ENCODE data around the gene CTNND2.

DNA sequence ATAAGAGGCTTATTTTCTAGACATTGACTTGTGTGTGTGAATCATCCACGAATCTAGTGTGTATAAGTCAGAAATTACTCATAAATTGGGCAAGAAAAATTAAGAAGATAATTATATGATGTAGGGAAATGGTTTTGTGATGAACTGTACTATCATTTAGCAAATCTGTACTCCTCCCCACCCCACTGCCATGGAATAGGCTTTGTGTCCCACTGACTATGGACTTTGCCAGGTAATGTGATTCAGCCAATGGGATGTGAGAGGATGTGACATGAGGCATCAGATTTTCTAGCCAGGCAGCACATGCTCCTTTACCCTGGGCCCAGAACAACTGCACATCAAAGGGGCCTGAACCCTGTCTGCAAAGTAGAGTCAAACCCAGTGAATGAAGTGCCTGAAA, 406.6 kb downstream of the CTNND2 start:
- TF ChIP-seq, protein P1, sequence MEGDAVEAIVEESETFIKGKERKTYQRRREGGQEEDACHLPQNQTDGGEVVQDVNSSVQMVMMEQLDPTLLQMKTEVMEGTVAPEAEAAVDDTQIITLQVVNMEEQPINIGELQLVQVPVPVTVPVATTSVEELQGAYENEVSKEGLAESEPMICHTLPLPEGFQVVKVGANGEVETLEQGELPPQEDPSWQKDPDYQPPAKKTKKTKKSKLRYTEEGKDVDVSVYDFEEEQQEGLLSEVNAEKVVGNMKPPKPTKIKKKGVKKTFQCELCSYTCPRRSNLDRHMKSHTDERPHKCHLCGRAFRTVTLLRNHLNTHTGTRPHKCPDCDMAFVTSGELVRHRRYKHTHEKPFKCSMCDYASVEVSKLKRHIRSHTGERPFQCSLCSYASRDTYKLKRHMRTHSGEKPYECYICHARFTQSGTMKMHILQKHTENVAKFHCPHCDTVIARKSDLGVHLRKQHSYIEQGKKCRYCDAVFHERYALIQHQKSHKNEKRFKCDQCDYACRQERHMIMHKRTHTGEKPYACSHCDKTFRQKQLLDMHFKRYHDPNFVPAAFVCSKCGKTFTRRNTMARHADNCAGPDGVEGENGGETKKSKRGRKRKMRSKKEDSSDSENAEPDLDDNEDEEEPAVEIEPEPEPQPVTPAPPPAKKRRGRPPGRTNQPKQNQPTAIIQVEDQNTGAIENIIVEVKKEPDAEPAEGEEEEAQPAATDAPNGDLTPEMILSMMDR (IDR thresholded peaks at IDR 0.05 in 4 of 5, conservative IDR thresholded peaks at IDR 0.05 in 1 of 5) = no peak
- no peak for TF ChIP-seq POLR2A (IDR thresholded peaks at IDR 0.05)
